Endometrial microvascular endothelial cells (primary cell): ENCODE measurements around the gene FAN1. TPM values are rescaled to one million over a fixed set of nuclear protein-coding genes. Genes with fewer than 3 reads are reported as not detected.
"Not testable (repeated sequence)": the region's sequence is repeated elsewhere in the genome, so short reads cannot be mapped to it uniquely, and the experiment has no call there.

ENCODE experiments used
- in situ Hi-C: cut with HindIII; loops from 2 replicates; pipeline ENCODE4 v1.10.0; 2017; ENCODE audit warnings: low sequenced_read_pairs, low pct_unique_long_range_greater_than_20kb; ENCODE audit errors: inconsistent ontology term
- total RNA-seq: library from RNA; depleted of rRNA; stranded (reverse); fragments of >200 nt; gene quantifications from one replicate; pipeline ENCODE4 v1.2.3, GENCODE V29; 2015; ENCODE audit errors: inconsistent ontology term

Gene FAN1
- 14.3 TPM for total RNA-seq

GRCh38 chr15:30903497-30904187, at the start of gene FAN1:
Gene FAN1, plus strand, starts transcription at chr15:30903915. Its CDS starts 749 bp downstream, at chr15:30904664.
- in situ Hi-C loops: no loop called here

DNA sequence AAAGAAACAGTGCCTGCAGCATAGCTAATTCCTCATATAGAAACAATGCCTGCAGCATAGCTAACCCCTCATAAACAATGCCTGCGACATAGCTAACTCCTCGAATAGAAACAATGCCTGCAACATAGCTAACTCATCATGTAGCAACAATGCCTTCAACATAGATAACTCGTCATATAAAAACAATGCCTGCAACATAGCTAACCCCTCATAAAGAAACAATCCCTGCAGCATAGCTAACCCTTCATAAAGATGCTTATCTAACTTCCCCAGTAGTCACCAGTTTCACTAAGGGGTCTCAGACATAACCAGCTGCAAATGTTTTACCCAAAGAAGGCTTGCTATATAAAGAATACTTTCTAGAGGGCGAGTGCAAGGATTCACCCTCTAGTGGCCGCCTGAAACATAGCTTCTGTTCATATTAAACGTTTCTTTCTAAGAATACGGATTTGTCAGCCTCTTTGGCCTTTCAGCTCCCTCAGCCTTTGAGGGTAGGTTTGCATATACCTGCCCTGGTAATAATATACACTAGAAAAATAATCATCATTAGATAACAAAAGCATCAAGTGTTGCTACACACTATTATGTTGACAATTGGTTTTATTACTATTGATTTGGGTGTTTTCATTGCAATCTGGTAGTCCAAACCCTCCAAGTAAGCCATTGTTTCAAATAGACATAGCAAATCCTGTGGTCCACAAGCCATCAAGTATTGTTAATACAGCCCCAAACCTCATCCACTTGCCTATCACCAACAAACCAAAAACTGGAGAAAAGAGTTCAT, 44.4 kb upstream of the FAN1 start:
- in situ Hi-C loops: no loop called here

DNA sequence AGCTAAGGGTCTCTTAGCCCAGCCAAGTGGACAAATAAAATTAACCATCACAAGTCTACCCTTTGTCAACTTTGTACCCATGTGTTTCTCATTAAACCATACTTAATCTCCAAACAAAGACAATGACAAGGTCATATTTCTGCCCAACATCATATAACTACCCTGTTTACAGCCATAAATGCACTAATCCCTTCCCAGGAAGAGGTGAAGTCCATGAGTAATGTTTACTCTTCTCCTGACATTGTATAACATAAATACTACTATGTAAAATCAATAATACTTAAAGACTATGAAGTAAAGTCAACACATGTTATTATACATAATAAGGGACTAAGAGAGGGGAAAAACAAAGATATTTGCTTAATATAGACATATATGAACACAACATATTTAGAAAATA, 38.5 kb upstream of the FAN1 start:
- in situ Hi-C loops: no loop called here

- in situ Hi-C loops: no loop called here
Observed at GRCh38 chr15:30870681-30871080, 33.0 kb upstream of the FAN1 start.

DNA sequence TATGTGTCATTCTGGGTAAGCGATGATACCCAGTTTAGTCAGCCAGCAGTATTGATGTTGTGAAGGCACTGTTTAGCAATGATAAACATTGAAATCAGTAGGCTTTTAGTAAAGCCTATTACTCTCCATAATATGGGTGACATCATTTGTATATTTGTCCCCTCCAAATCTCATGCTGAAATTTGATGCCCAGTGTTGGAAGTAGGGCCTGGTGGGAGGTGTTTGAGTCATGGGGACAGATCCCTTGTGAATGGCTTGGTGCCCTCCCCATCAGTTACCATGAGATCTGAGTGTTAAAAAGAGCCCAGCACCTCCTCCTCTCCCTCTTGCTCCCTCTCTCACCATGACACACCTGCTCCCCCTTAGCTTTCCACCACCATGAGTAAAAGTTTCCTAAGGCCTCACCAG, 31.4 kb upstream of the FAN1 start:
- in situ Hi-C loops: no loop called here

- in situ Hi-C loops: no loop called here
Observed at GRCh38 chr15:30877070-30877469, 26.6 kb upstream of the FAN1 start.

DNA sequence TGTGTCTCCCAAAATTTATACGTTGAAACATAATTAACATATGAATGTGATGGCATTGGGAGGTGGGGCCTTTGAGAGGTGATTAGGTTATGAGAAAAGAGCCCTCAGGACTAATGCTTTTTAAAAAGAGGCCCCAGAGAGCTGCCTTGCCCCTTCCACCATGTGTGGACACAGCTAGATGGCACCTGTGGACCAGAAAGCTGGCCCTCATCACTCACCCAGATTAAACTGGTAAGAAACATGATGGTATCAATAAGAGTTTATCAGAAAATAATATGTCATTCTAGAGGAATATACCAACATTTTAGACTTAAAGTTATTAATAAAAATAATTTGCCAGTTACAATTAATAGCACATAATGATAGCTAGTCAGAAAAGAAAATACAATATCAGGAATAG, 25.2 kb upstream of the FAN1 start:
- in situ Hi-C loops: no loop called here

GRCh38 chr15:30882849-30883433, 20.8 kb upstream of the FAN1 start:
- in situ Hi-C loops: no loop called here

- in situ Hi-C loops: not testable (repeated sequence)
Observed at GRCh38 chr15:30883666-30884065, 20.0 kb upstream of the FAN1 start.

GRCh38 chr15:30885814-30886213, 17.9 kb upstream of the FAN1 start:
- in situ Hi-C loops: no loop called here

DNA sequence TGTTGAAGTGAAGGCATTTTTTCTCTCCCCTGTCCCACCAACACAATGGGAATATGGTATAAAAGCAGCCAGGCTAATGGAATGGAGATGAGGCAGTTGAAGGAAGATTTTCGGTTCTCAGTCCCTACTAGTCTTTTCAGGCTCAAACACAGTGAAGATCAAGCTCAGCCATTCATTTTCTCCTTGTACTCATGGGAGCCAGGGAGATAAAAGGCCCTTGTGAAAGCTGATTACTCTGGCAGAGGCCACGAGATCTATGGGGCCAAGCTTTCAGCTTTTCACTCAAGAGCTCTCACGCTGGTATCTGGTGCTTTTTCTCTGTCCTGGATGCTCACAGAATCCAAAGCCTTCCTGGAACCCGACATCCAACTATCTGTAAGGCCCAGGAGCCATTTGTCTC, 14.5 kb upstream of the FAN1 start:
- in situ Hi-C loops: no loop called here

- in situ Hi-C loops: no loop called here
Observed at GRCh38 chr15:30895461-30896210, 8.1 kb upstream of the FAN1 start.

DNA sequence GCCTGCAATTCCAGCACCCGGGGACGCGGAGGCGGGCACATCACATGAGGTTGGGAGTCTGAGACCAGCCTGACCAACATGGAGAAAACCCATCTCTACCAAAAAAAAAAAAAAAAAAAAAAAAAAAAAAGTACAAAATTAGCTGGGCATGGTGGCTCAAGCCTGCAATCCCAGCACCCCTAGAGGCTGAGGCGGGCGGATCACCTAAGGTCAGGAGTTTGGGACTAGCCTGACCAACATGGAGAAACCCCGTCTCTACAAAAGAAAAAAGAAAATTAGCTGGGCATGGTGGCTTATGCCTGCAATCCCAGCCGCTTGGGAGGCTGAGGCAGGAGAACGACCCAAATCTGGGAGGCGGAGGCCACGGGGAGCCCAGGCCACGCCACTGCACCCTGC, 7.5 kb upstream of the FAN1 start:
- in situ Hi-C loops: no loop called here

DNA sequence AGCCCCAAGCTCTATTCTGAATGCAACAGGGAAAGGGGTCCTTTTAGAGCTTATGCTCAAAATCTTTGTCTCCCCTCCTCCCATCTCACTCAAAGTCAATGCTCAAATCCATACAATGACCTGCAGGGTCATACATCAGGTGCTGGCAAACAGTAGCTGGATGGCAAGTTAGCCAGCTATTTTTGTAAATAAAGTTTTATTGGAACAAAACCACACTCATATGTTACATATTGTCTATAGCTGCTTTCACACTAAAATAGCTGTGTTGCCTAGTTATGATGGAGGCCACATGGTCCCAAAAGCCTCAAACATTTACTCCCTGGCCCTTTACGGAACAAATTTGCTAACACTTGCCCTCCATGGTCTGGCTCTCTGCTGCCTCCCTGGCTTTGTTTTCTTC, 1.8 kb upstream of the FAN1 start:
- in situ Hi-C loops: no loop called here

- in situ Hi-C loops: no loop called here
Observed at GRCh38 chr15:30904812-30905211, 1.1 kb downstream of the FAN1 start.

GRCh38 chr15:30905821-30906220, 2.1 kb downstream of the FAN1 start:
- in situ Hi-C loops: no loop called here

GRCh38 chr15:30906366-30906765, 2.7 kb downstream of the FAN1 start:
- in situ Hi-C loops: no loop called here

GRCh38 chr15:30913761-30914160, 10.0 kb downstream of the FAN1 start:
- in situ Hi-C loops: no loop called here

DNA sequence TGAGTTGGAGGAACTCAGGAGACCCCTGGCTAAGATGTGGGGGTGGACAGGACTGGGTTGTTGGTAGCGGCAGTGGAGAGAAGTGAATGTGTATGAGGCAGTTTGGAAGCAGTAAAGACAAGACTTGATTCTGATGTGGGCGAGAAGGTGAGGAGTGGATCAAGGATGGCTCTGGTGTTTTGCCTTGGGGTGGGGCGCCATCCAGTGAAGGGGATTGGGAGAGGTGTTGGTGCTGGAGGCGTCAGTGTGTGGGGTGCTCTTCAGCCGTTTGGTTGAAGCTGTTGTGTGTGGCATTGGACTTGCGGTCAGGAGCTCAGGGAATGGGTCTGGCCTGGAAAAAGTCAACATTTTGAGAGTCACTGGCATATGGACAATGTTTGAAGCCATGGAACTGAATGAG, 13.3 kb downstream of the FAN1 start:
- in situ Hi-C loops: no loop called here
